SK-N-SH treated with all-trans-retinoic acid at 6 μM for 48 hours (cell line): ENCODE measurements around the gene RAPH1.

Experiments used
- GLIS3 ChIP-seq: fragments of 250-450 bp; sonication (Bioruptor Pico); IDR thresholded peaks from 2 replicates; pipeline ENCODE4 v1.5.0; 2020; ENCODE audit warnings: mild to moderate bottlenecking, moderate library complexity
- ISL1 ChIP-seq: fragments of 250-450 bp; sonication (Bioruptor Pico); IDR thresholded peaks from 2 replicates; pipeline ENCODE4 v2.1.2; 2022; ENCODE audit warnings: mild to moderate bottlenecking, moderate library complexity
- PPARA ChIP-seq: fragments of 250-450 bp; sonication (Bioruptor Pico); IDR thresholded peaks from 2 replicates; pipeline ENCODE4 v1.5.0; 2020; ENCODE audit warnings: mild to moderate bottlenecking, borderline replicate concordance
- SNAI2 ChIP-seq: fragments of 250-450 bp; sonication (Bioruptor Pico); IDR thresholded peaks from 2 replicates; pipeline ENCODE4 v1.5.0; 2020; ENCODE audit warnings: mild to moderate bottlenecking, moderate library complexity
- TF ChIP-seq, protein P1 (sequence below): fragments of 250-450 bp; sonication (Bioruptor Pico); IDR thresholded peaks from 2 replicates; pipeline ENCODE4 v1.8.0; 2020; ENCODE audit warnings: mild to moderate bottlenecking, moderate library complexity, borderline replicate concordance

DNA sequence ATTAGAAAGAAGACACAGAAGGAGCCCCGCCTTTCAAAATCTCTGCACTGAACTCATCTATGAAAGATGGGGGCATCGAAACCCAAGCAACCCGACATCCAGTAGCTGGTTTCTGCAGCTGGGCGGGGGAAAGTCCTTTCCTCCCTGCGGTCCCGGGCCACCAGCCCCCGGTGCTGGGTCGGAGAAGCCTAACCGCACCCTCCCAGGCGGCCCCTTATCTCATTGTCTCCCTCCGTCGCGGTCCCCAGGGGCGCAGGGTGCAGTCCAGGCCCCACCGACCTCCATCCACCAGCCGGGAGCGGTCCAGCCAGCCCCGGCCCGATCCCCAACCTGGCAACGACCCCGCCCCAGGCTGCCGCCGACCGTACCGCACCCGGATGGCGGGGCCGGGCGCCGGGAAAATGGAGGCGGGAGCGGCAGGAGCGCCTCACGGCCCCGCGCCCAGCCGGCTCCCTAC is 452 bp downstream of the RAPH1 start:
- TF ChIP-seq, protein P1, sequence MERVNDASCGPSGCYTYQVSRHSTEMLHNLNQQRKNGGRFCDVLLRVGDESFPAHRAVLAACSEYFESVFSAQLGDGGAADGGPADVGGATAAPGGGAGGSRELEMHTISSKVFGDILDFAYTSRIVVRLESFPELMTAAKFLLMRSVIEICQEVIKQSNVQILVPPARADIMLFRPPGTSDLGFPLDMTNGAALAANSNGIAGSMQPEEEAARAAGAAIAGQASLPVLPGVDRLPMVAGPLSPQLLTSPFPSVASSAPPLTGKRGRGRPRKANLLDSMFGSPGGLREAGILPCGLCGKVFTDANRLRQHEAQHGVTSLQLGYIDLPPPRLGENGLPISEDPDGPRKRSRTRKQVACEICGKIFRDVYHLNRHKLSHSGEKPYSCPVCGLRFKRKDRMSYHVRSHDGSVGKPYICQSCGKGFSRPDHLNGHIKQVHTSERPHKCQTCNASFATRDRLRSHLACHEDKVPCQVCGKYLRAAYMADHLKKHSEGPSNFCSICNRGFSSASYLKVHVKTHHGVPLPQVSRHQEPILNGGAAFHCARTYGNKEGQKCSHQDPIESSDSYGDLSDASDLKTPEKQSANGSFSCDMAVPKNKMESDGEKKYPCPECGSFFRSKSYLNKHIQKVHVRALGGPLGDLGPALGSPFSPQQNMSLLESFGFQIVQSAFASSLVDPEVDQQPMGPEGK (CRISPR knock-in tag), result no peak
- no peak for TF ChIP-seq SNAI2 (CRISPR knock-in tag)
- TF ChIP-seq PPARA, result no peak
- TF ChIP-seq ISL1 (CRISPR knock-in tag), result no peak
- TF ChIP-seq GLIS3, result no peak
